Limb (tissue), 2 donors: ENCODE results near the gene FHIT.
"Not testable (repeated sequence)": the region's sequence is repeated elsewhere in the genome, so short reads cannot be mapped to it uniquely, and the experiment has no call there.

Experiments
- DNase-seq, 2 donors: peaks; one replicate each; pipeline ENCODE4 v3.0.0-alpha.2; 2016; ENCODE audit errors: extremely low spot score in 2 of 2

FHIT gene

GRCh38 chr3:61117045-61117898 is 134.0 kb downstream of the FHIT start:
- DNase-seq = no peak

- no peak for DNase-seq
Measured at GRCh38 chr3:61114316-61114953, 136.8 kb downstream of the FHIT start.

- DNase-seq = no peak
Measured at GRCh38 chr3:61111825-61112224, 139.4 kb downstream of the FHIT start.

- no peak for DNase-seq
Measured at GRCh38 chr3:61110576-61110975, 140.7 kb downstream of the FHIT start.

GRCh38 chr3:61108247-61109019 is 142.8 kb downstream of the FHIT start:
- no peak for DNase-seq

GRCh38 chr3:61094608-61095007 is 156.6 kb downstream of the FHIT start:
- no peak for DNase-seq

GRCh38 chr3:61093364-61093763 is 157.9 kb downstream of the FHIT start:
- no peak for DNase-seq

- no peak for DNase-seq
Measured at GRCh38 chr3:61092870-61093269, 158.4 kb downstream of the FHIT start.

- DNase-seq = no peak
Measured at GRCh38 chr3:61090389-61091169, 160.7 kb downstream of the FHIT start.

- no peak for DNase-seq
Measured at GRCh38 chr3:61087465-61087864, 163.8 kb downstream of the FHIT start.

GRCh38 chr3:61081554-61081953 is 169.7 kb downstream of the FHIT start:
- no peak for DNase-seq

- no peak for DNase-seq
Measured at GRCh38 chr3:61080737-61081445, 170.4 kb downstream of the FHIT start.

GRCh38 chr3:61078048-61078752 is 173.1 kb downstream of the FHIT start:
- DNase-seq = no peak

GRCh38 chr3:61077551-61077950 is 173.7 kb downstream of the FHIT start:
- no peak for DNase-seq

- DNase-seq = no peak
Measured at GRCh38 chr3:61074783-61075182, 176.5 kb downstream of the FHIT start.

- no peak for DNase-seq
Measured at GRCh38 chr3:61073566-61074165, 177.6 kb downstream of the FHIT start.

GRCh38 chr3:61068084-61068483 is 183.2 kb downstream of the FHIT start:
- no peak for DNase-seq

GRCh38 chr3:61066800-61067199 is 184.5 kb downstream of the FHIT start:
- DNase-seq = no peak

- not testable (repeated sequence) for DNase-seq
Measured at GRCh38 chr3:61066222-61066621, 185.0 kb downstream of the FHIT start.
